Epithelial cell of proximal tubule (primary cell): ENCODE results near the gene BSG. TPM values are rescaled to one million over a fixed set of nuclear protein-coding genes. Genes with fewer than 3 reads are reported as not detected.

ENCODE experiments used
- DNase-seq: peaks from one replicate; pipeline ENCODE4 v3.0.0-alpha.2; 2011; ENCODE audit warnings: low read depth
- H3K4me3 ChIP-seq: 2 replicates; pipeline ENCODE4 v1.5.1; 2011; ENCODE audit warnings: low read depth, mild to moderate bottlenecking, low read length
- CTCF ChIP-seq: conservative IDR thresholded peaks from 2 replicates; pipeline ENCODE4 v1.5.1; 2012; ENCODE audit warnings: low read depth, mild to moderate bottlenecking, low read length
- total RNA-seq: library from RNA; depleted of rRNA; stranded (reverse); fragments of >200 nt; gene quantifications from 2 replicates; pipeline ENCODE4 v1.2.3, GENCODE V29; 2015

BSG gene
- total RNA-seq, 1 donor from 2014 or later = 705 TPM

- H3K4me3 ChIP-seq = no peak overlapping the region
- no peak for TF ChIP-seq CTCF
Observed at GRCh38 chr19:608155-609003, 36.0 kb downstream of the BSG start.

GRCh38 chr19:609004-609346 is 36.6 kb downstream of the BSG start:
- no peak for TF ChIP-seq CTCF
- no peak for DNase-seq
- no peak overlapping the region for H3K4me3 ChIP-seq

More at GRCh38 chr19:608155-609003, 36.0 kb downstream of the BSG start:
- no peak for DNase-seq

GRCh38 chr19:610071-610800 is 37.8 kb downstream of the BSG start:
- H3K4me3 ChIP-seq = no peak overlapping the region
- no peak for DNase-seq
- no peak for TF ChIP-seq CTCF

DNA sequence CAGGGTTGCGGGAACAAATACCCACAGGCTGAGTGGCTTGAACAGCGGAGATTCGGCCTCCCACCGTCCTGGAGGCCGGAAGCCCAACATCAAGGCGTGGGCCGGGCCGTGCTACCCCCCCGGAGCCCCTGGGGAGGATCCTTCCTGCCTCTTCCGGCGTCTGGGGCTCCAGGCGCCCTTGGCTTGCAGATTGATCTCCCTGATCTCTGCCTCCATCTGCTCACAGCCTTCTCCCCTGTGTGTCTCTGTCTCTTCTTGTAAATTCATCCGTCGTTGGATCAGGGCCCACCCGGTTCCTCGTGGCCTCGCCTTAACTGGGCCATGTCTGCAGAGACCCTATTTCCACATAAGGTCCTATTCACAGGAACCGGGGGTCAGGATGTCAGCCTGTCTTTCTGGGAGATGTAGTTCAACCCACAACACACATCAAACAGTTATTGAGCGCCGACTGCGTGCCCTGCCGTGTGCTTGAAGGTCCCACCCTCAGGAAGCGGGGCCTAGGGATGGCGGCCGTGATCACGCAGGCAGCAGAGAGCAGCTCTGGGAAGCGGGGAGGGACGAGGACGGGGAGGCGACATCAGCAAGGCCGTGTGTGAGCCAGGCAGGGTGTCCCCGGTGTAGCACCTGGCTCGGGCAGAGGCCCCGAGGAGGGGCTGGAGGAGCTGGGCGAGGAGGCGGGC is 38.5 kb downstream of the BSG start:
- no peak overlapping the region for H3K4me3 ChIP-seq
- DNase-seq = no peak
- no peak for TF ChIP-seq CTCF

- no peak overlapping the region for H3K4me3 ChIP-seq
- no peak for TF ChIP-seq CTCF
- no peak for DNase-seq
Observed at GRCh38 chr19:611481-611868, 39.1 kb downstream of the BSG start.

- H3K4me3 ChIP-seq = no peak overlapping the region
- TF ChIP-seq CTCF = no peak
- no peak for DNase-seq
Observed at GRCh38 chr19:612941-613340, 40.5 kb downstream of the BSG start.
